ENCODE results near the gene DHX32.
"Not testable (repeated sequence)": the region's sequence is repeated elsewhere in the genome, so short reads cannot be mapped to it uniquely, and the experiment has no call there.

The DHX32 gene

GRCh38 chr10:125881192-125881591 is at the start of gene DHX32:
Gene DHX32, minus strand, starts transcription at chr10:125881292. Its CDS starts 468 bp downstream, at chr10:125880824.
- Mint-ChIP-seq H3K4me1 (ENCODE audit: low read depth) (no peaks in the 10 kb centered on the region), H3K27ac (no peak within 1 kb of the TSS), H3K27me3 (ENCODE audit: low read depth) (no peaks in the 10 kb centered on the region)

GRCh38 chr10:125929618-125930017 is 48.5 kb upstream of the DHX32 start:
- Mint-ChIP-seq H3K27me3 (ENCODE audit: low read depth) (peaks cover 6% of the 10 kb centered on the region), H3K4me1 (ENCODE audit: low read depth) (no peaks in the 10 kb centered on the region), H3K4me3 (no peak overlapping the region), H3K36me3 (ENCODE audit: low read depth) (no peaks in the 10 kb centered on the region), H3K9me3 (no peaks in the 10 kb centered on the region), H3K27ac (no peak overlapping the region)

More at GRCh38 chr10:125881192-125881591, at the start of gene DHX32:
- Mint-ChIP-seq H3K36me3 (ENCODE audit: low read depth) (peaks cover 6% of the 10 kb centered on the region), H3K4me3 (no peak within 1 kb of the TSS), H3K9me3 (peaks cover 4% of the 10 kb centered on the region)

- Mint-ChIP-seq H3K4me3 (no peak overlapping the region), H3K27me3 (ENCODE audit: low read depth) (peaks cover 3% of the 10 kb centered on the region), H3K9me3 (no peaks in the 10 kb centered on the region), H3K4me1 (ENCODE audit: low read depth) (no peaks in the 10 kb centered on the region), H3K27ac (no peak overlapping the region), H3K36me3 (ENCODE audit: low read depth) (no peaks in the 10 kb centered on the region)
These were observed 48.0 kb upstream of the DHX32 start for GRCh38 chr10:125928928-125929585.

GRCh38 chr10:125927265-125927664 is 46.2 kb upstream of the DHX32 start:
- H3K4me3 Mint-ChIP-seq; H3K27ac Mint-ChIP-seq; H3K27me3 Mint-ChIP-seq (ENCODE audit: low read depth); H3K36me3 Mint-ChIP-seq (ENCODE audit: low read depth); H3K4me1 Mint-ChIP-seq (ENCODE audit: low read depth); H3K9me3 Mint-ChIP-seq: not testable (repeated sequence)

- Mint-ChIP-seq H3K27me3 (ENCODE audit: low read depth) (no peaks in the 10 kb centered on the region), H3K4me3 (no peak overlapping the region), H3K4me1 (ENCODE audit: low read depth) (no peaks in the 10 kb centered on the region), H3K36me3 (ENCODE audit: low read depth) (no peaks in the 10 kb centered on the region), H3K9me3 (no peaks in the 10 kb centered on the region), H3K27ac (no peak overlapping the region)
These were observed 45.2 kb upstream of the DHX32 start for GRCh38 chr10:125926247-125926646.

GRCh38 chr10:125925262-125925834 is 44.3 kb upstream of the DHX32 start:
- H3K36me3 Mint-ChIP-seq (ENCODE audit: low read depth) = no peaks in the 10 kb centered on the region
- H3K4me1 Mint-ChIP-seq (ENCODE audit: low read depth) = no peaks in the 10 kb centered on the region
- H3K27me3 Mint-ChIP-seq (ENCODE audit: low read depth) = no peaks in the 10 kb centered on the region
- no peaks in the 10 kb centered on the region for H3K9me3 Mint-ChIP-seq
- H3K27ac Mint-ChIP-seq = no peak overlapping the region
- H3K4me3 Mint-ChIP-seq = no peak overlapping the region

GRCh38 chr10:125921643-125922306 is 40.7 kb upstream of the DHX32 start:
- not testable (repeated sequence) for H3K27ac Mint-ChIP-seq

GRCh38 chr10:125917704-125918361 is 36.7 kb upstream of the DHX32 start:
- H3K27ac Mint-ChIP-seq; H3K4me3 Mint-ChIP-seq; H3K9me3 Mint-ChIP-seq; H3K27me3 Mint-ChIP-seq (ENCODE audit: low read depth); H3K36me3 Mint-ChIP-seq (ENCODE audit: low read depth); H3K4me1 Mint-ChIP-seq (ENCODE audit: low read depth): not testable (repeated sequence)

More at GRCh38 chr10:125921643-125922306, 40.7 kb upstream of the DHX32 start:
- H3K9me3 Mint-ChIP-seq; H3K4me3 Mint-ChIP-seq; H3K36me3 Mint-ChIP-seq (ENCODE audit: low read depth); H3K27me3 Mint-ChIP-seq (ENCODE audit: low read depth); H3K4me1 Mint-ChIP-seq (ENCODE audit: low read depth): not testable (repeated sequence)

- no peaks in the 10 kb centered on the region for H3K9me3 Mint-ChIP-seq
These were observed 35.9 kb upstream of the DHX32 start for GRCh38 chr10:125916977-125917376.

GRCh38 chr10:125913277-125913676 is 32.2 kb upstream of the DHX32 start:
- not testable (repeated sequence) for H3K4me1 Mint-ChIP-seq (ENCODE audit: low read depth); H3K36me3 Mint-ChIP-seq (ENCODE audit: low read depth); H3K4me3 Mint-ChIP-seq; H3K27me3 Mint-ChIP-seq (ENCODE audit: low read depth); H3K27ac Mint-ChIP-seq; H3K9me3 Mint-ChIP-seq

More at GRCh38 chr10:125916977-125917376, 35.9 kb upstream of the DHX32 start:
- Mint-ChIP-seq H3K4me1 (ENCODE audit: low read depth) (no peaks in the 10 kb centered on the region), H3K4me3 (no peak overlapping the region), H3K27ac (no peak overlapping the region), H3K27me3 (ENCODE audit: low read depth) (peaks cover 5% of the 10 kb centered on the region), H3K36me3 (ENCODE audit: low read depth) (no peaks in the 10 kb centered on the region)

- Mint-ChIP-seq H3K4me1 (ENCODE audit: low read depth) (no peaks in the 10 kb centered on the region), H3K36me3 (ENCODE audit: low read depth) (no peaks in the 10 kb centered on the region), H3K27me3 (ENCODE audit: low read depth) (peaks cover 4% of the 10 kb centered on the region), H3K4me3 (no peak overlapping the region), H3K9me3 (no peaks in the 10 kb centered on the region), H3K27ac (no peak overlapping the region)
These were observed 30.9 kb upstream of the DHX32 start for GRCh38 chr10:125911990-125912389.

GRCh38 chr10:125911145-125911544 is 30.1 kb upstream of the DHX32 start:
- Mint-ChIP-seq H3K27ac (no peak overlapping the region), H3K4me1 (ENCODE audit: low read depth) (no peaks in the 10 kb centered on the region), H3K4me3 (no peak overlapping the region), H3K36me3 (ENCODE audit: low read depth) (no peaks in the 10 kb centered on the region), H3K27me3 (ENCODE audit: low read depth) (peaks cover 3% of the 10 kb centered on the region), H3K9me3 (no peaks in the 10 kb centered on the region)

- H3K4me1 Mint-ChIP-seq (ENCODE audit: low read depth); H3K27me3 Mint-ChIP-seq (ENCODE audit: low read depth); H3K36me3 Mint-ChIP-seq (ENCODE audit: low read depth); H3K4me3 Mint-ChIP-seq; H3K27ac Mint-ChIP-seq; H3K9me3 Mint-ChIP-seq: not testable (repeated sequence)
These were observed 28.4 kb upstream of the DHX32 start for GRCh38 chr10:125909491-125909890.

- H3K27me3 Mint-ChIP-seq (ENCODE audit: low read depth); H3K36me3 Mint-ChIP-seq (ENCODE audit: low read depth); H3K4me1 Mint-ChIP-seq (ENCODE audit: low read depth); H3K9me3 Mint-ChIP-seq; H3K4me3 Mint-ChIP-seq; H3K27ac Mint-ChIP-seq: not testable (repeated sequence)
These were observed 27.7 kb upstream of the DHX32 start for GRCh38 chr10:125908813-125909212.

- H3K36me3 Mint-ChIP-seq (ENCODE audit: low read depth); H3K4me1 Mint-ChIP-seq (ENCODE audit: low read depth); H3K27me3 Mint-ChIP-seq (ENCODE audit: low read depth); H3K4me3 Mint-ChIP-seq; H3K27ac Mint-ChIP-seq; H3K9me3 Mint-ChIP-seq: not testable (repeated sequence)
These were observed 26.5 kb upstream of the DHX32 start for GRCh38 chr10:125907598-125907997.

Measured in T-helper 1 cell treated with Interleukin-12 subunit alpha and Interleukin-12 subunit beta and Interleukin-4 antibody, amounts not matched to agents 30 μg/mL and 1 μg/mL, for 36 hours (primary cell).